Stimulated activated CD8-positive, alpha-beta memory T cell treated with anti-CD3 and anti-CD28 coated beads, Interleukin-4, amount 100 ng/mL, for 4 hours (primary cell): ENCODE data around the gene MRPL55.
A peak's percentile ranks its signal among the peaks of the same experiment; 100 is the strongest.
"Not testable (repeated sequence)": the region's sequence is repeated elsewhere in the genome, so short reads cannot be mapped to it uniquely, and the experiment has no call there.

Experiments
- DNase-seq, 2 donors: peaks; one replicate each; pipeline ENCODE4 v3.0.0-alpha.2; 2020; ENCODE audit warnings: low read depth in 2 of 2, low spot score in 1 of 2

MRPL55 gene

DNA sequence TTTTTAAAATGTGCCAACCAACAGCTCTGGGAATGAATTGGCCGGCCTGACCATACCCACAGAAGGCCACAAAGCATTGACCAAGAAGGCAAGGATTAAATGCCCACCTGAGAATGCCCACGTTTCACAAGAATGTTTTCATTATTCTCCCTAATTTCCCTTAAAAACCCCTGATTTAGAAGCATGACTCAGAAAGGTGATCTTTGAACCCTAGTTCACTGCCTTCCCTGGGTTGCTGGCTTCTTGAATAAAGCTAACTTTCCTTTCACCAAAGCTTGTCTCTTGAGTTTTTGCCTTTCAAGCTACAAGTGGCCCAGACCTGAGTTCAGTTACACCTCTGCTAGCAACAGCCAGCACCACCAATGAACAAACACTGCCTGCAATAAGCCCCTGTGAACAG, 14.4 kb upstream of the MRPL55 start:
- DNase-seq, result no peak

DNA sequence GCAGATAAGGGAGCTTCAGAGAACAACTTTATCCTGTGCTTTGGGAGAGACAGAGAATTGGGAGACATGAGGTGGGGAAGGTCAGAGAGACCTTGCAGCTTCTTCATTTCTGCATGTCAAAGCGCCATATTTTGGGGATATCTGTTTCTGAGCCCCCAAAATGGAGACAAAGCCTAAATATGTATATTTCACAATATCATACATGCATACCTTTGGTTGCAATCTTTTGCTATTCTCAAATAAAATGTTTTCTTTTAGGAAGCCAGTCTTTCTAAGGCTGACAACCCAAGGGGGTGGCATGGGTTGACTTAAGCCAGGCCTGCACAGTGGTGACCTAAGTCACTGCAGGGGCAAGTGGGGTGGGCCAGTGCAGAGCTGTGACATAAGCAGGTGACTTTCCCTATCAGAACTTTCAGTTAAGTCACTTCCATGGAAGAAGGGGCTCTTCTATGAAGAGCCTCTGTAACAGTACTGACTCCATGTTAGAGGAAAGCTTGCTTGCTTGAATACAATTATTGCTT, 13.9 kb upstream of the MRPL55 start:
- DNase-seq, result no peak

DNA sequence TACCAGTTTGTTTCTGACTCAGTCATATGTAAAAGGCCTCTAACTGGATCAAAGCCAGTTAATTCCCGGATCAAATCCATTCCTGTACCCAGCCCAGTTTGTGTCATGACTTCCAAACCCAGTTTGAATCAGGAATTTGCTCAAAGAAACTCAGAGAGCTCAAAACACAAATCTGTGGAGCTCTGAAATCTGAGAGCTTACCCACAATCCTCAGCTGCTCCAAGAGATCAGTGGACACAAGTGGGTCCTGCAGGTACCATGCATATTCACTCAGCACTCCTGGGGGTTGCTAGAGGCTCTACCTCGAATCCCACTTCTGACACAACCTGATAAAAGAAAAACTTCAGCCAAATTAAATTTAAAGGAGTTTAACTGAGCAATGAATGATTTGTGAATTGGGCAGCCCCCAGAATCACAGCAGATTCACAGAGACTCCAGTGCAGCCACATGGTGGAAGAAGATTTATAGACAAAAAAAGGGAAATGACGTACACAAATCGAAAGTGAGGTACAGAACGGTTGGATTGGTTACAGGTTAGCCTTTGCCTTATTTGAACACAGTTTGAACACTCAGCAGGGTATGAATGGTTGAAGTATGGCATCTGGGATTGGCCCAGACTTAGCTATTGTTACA, 11.9 kb upstream of the MRPL55 start:
- no peak for DNase-seq

DNA sequence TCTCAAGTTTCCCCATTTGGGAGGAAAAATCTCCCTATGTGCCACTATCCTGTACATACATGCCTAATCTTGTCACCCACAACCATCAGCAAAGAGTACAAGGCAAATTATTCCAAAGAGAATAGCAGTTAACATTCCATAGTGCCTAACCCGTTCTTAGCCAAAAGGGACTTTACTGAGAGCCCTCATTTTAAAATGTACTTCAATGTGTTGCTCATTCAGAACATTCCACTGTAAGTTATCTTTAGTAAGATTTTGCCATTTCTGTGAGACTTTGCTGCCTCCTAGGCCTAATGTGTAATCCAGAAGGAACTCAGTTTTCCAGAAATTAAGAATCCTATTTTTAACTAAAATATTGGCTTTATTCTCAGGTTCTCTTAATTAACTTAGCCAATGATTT, 11.3 kb upstream of the MRPL55 start:
- no peak for DNase-seq

DNA sequence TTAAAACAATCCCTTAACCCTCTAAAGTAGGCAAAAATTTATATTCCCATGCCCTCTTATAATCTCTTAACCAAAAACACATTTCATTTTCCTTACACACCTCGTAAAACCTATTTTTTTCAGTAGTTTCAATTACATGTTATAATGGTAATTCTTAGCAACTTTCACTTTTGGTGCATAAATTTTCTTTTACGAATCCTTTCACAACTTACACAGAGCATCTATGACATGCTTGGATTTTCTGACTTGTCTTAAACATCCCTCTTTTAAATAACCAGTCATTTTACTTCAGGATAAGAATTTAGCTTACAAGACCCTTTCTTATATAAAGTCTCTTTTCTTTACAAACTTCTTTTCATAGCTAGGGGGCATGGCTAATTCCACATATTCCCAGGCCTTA, 8.9 kb upstream of the MRPL55 start:
- no peak for DNase-seq

DNA sequence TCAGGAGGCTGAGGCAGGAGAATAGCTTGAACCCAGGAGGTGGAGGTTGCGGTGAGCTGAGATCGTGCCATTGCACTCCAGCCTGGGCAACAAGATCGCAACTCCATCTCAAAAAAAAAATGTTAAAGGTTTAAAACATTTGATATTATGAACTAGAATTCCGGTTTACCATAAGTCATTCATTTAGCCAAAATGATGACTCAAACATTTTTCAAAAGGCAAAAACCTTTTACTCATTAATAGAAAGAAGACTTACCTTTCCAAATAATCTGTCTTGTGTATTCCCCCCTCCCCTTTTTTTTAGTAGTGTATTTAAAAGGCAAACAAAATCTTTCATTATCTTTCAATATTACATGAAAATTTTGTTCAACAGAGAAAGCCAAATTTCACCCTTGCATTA, 8.2 kb upstream of the MRPL55 start:
- DNase-seq, result no peak

DNA sequence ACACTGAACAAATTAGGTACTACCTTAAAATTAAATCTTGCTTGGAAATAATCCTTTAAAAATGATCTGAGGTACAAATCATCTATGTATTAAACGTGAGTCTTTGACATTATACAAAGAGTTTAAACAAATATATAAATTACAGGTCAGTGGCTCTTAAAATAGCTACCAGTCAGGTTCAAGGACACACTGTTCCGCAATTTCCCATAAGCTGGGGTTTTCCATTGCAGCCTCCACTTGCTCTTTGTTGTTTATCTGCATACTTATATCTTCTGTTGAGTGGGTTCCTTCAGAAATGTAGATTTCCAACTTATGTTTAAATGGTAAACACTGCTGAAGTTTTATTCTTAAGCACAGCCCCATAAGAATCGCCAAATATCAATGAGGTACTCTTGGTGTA, 5.7 kb upstream of the MRPL55 start:
- no peak for DNase-seq

DNA sequence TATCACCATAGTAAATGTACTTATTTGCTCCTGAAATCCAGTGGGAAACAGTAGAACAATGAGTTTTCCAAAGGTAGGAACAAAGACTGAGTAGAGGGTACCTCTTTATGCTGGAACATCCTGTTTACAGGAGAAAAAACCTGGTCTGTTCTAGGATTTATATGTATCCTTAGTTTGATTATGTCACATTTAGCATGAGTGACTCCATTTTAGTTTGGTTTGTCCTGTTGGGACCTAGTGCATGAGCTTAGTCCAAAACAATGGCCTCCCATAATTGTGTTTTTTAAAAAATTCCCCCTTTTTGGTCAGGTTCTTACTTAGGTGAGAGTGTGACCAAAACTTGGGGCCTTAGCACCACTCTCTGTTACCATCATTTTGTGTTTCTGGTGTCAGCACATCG, 3.5 kb upstream of the MRPL55 start:
- no peak for DNase-seq

DNA sequence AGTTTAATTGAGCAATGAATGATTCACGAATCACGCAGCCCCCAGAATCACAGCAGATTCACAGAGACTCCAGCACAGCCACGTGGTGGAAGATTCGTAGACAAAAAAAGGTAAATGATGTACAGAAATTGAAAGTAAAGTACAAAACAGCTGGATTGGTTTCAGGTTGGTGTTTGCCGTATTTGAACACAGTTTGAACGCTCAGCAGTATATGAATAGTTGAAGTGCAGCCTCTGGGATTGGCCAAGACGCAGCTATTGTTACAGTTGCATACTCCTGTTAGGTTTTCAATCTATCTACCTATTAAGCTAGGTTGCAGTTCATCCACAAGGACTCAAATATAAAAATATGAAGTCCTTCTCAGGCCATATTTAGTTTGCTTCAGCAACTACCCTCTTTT, 3.1 kb upstream of the MRPL55 start:
- DNase-seq, result no peak

DNA sequence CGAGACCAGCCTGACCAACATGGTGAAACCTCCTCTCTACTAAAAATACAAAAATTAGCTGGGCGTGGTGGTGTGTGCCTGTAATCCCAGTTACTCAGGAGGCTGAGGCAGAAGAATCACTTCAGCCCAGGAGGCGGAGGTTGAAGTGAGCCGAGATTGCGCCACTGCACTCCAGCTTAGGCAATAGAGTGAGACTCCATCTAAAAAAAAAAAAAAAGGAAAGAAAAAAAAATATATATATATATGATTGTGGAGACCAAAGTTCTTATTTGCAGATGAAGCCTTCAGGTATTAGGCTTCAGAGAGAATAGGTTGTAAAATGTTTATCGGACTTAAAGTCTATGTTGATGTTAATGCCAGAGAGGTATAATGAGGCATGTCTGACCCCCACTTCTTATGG, 2.2 kb upstream of the MRPL55 start:
- not testable (repeated sequence) for DNase-seq

DNA sequence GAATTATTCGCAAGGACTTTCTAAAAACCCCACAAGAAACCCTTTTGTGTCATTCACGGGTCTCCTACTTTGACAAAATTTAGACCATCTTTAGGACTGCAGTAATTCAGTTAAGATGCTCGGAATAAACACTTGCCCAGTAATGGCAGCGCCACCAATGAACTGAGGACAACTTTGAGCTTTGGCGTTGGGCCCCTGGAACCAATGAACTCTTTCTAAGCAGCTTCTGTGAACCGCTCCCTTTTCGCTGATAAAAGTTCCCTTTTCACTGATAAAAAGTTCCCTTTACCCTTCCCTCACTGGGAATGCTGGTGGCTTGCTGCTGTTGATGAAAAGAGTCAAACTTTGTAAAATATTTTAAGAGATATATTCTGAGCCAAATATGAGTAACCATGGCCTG, 1.5 kb upstream of the MRPL55 start:
- DNase-seq, result no peak

DNA sequence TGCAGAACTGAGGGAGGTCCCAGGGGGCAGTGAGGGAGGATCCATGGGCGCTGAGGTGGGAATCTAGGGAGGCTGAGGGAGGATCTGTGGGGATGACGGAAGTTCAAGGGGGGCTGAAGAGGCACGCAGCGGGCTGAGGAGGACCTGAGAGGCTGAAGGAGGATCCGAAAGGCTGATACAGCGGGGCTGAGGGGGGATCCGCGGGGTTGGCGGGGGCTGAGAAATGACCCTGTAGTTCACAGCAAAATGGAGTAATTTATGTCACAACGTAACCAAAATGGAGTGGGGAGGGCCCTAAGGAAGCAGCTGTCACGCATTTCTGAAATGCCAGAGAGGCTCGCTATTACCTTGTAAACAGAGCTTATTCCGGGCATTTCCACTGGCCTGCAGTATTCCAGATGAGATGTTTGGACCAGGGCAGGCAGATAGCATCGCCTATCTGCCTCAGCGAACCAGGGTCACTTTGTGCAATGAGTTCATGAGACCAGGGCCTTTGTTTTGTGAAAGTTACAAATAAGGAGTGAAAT, 926 bp upstream of the MRPL55 start:
- DNase-seq, result no peak

DNA sequence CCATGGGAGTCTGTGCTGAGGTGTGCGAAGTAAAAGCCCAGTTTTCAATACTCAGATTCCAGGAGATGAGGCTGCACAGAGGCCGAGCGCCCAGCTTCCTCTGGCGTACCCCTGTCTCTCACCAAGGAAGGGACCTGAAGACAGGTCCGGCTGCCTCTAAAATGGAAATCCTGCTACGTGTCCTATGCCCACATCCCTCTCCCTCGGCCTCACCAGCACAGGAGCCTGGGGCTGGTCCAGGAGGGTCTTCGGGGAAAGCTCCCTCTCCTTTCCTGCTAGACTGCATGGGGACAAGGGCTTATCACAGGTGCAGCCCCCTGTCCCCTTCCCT, 392 bp downstream of the MRPL55 start:
- DNase-seq, result no peak

DNA sequence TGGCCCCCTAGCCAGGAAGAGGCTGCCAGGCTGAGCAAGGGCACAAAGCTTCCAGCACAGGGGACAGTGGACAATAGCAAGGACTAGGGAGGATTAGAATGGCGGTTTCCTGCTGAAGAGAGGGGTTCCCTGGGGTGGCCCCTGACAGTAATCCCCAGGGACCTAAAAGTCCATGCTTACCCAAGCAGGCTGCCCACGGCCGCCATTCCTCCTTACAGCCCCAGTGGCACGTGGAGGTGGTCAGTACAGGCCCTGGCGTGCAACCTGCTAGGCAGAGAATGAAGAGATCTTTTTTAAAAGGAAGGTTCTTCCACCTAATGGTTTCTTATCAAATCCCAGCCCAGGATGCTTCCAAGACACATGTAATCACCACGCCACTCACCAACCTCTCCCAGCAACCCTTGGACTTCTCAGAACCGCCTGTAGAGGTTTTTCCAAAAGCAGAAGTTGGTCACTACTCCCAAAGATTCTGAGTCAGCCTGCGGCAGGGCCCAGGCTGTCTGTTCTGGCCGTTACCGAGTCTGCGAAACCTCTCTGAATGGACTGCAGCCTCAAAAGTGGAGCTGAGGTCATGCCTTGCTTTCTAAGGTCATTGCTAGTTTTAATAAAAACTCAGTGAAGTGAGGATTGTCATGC, 926 bp downstream of the MRPL55 start:
- DNase-seq, result no peak

DNA sequence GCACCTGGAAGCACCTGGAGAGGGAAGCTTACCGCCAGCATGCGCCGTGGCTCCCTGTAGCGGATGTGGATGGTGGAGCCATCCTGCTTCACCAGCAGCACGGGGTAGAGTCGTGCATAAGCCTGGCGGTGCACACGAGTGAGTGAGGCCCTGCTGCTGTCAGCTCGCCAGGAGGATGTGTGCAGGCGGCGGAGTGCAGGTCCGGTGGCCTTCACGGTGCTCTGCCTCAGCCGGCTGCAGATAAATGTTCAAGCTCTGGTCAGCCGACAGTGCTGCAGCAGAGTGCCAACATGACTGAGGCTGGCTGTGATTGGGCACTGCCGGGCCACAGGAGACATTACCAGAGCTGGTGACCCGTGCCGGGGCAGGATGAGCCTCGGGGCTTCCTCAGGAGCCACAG, 1.5 kb downstream of the MRPL55 start:
- DNase-seq, result no peak

DNA sequence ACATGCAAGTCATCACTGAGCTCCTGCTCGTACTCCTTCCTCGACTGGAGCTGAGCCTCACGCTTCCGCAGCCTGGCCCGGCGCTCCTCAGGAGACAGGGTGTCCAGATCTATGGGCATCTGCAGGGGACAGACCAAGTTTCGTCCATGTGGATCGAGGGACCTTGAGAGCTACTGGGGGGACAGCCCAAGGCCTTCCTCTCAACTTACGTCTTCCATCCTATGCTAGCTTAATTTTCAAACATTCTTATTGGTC, 2.4 kb downstream of the MRPL55 start:
- no peak for DNase-seq

DNA sequence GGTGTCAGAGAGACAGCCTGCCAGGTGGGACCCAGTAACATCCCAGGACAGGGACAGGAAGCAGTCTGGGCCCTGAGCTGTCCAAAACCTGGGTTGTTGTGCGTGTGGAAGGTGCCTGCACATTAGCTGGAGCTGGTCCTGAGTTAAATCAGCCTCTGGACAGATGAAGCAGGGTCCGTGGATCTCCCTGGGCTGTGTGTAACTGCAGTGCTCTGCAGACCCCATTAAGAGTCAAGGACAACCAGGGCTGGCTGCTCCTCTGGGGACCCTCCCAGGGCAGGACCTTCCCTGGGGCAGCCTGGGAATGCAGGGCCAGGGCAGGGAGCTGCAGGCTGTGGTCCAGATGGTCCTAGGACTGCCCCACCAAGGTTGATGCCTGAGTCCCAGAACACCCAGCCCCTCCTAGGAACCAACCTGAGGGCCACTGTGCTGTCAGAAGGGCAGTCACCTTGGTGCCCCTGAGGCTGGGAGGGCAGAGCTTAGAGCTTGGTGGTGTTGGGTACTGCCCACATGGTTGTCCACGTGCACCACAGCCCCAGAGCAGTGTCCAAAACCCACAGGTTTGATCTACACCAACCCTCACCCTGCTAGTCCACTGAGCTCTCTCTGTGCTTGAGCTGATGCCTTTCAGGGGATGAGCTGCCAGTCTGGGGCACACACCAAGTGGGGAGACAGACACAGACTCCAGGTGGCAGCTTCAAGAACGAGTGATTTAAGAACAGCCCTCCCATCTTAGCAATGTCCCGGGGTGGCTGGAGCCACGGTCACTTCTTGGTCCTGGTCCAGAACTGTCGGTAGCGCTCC, 2.9 kb downstream of the MRPL55 start:
- no peak for DNase-seq

DNA sequence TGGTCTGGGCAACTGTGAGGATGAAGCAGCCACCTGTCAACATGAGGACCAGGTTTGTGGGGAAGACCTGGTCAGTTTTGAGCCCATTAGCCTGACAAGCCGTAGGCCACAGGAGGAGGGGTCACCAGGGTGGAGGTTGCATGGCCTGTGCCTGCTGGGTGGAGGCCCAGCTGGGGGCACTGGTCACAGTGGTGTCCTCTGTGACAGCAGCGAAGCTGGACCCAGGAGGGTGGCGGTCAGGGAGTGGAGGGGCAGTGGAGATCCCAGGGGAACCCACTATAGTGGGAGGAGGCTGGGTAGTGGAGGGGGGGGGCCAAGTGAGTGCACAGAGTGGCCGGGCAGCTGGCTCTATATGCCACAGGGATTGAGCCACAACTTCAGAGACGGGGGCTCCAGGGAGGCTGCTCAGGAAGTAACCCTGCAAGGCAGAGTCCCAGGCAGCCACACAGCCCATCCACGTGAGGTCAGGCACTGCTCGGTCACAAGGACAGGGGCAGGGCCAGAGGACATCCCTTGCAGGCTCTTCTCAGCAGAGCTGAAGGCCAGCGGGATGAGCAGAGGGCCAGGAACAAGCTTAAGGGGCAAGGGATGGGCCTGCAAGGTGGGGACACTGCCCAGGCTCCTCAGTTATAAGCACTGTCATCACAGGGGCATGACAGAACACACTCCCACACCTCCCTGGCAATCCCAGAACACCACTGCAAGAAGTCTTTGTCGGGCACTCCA, 3.7 kb downstream of the MRPL55 start:
- DNase-seq, result no peak

DNA sequence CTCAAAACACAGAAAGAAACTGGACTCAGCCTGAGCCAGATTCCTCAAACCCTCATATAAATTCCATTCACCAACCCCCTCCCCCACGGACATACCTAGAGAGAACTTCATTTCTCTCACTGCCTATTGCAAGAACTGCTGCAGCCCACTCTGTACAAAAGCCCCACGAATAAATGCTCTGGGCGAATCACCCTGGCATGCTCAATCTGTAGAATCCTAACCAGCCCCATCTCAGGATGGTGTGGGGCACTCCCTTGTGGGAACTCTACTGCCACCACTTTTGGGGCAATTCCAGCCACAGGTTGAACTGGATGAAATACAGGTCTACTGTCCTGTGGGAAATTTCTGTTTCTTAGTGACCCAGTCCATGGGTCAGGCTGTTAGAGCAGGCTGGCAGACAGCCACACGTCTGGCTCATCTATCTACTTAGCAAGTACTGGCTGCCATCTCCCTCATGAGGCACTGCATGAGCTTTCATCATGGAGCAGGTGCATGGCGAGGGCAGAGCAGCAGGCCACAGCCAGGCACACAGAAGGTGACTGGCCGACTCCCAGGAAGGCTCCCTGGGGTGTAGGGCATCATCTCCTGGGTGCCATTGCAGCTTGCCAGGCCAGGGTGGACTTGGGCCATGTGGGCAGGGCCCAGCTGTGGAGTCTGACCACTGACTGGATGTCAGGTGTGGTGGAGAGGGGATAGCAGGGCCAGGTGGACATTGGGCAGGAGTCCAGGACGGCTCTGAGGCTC, 4.4 kb downstream of the MRPL55 start:
- no peak for DNase-seq

DNA sequence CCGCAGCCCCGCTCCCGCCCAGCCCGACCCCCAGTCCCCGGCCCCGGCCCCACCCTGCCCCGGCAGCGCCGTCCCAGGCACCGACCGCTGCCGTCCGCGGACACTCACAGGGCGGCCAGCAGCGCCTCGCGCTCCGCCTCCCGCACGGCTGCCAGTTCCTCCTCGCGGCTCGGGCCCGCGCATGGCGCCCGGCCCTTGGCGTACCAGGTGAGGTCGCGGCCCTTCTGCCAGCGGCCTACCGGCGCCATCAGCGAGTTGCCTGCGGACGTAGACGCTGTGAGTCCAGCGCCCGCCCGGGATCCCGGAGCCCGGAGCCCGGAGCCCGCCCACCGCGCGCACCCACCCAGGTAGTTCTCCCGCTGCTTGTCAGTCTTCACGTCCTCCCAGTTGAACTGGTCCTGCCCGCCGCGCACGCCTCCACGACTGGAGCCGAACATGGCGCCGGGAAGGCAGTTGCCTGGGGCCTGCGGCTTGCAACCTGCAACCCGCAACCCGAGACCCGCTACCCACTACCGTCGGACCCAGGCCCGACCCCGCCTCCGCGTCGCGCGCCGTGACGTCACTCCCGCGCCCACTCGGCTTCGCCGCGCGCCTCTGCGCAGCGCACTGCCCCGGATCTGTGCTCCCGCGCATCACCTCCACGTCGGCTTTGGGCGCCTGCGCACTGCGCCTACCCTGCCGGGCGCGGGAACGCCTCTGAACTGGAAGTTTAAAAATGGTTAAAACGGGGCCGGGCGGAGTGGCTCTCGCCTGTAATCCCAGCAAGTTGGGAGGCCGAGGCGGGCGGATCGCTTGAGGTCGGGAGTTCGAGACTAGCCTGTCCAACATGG, 6.1 kb downstream of the MRPL55 start, which contains the start of gene C1orf35:
Gene C1orf35, minus strand, starts transcription at position 535 of the 830 bp plus-strand sequence. Its CDS starts 98 bp downstream, at position 437.
- DNase-seq, result peak; percentile 87
